DMS79 (cell line): ENCODE measurements around the gene AP1S2.
"Not testable (repeated sequence)": the region's sequence is repeated elsewhere in the genome, so short reads cannot be mapped to it uniquely, and the experiment has no call there.

Experiments used
- DNase-seq: peaks from one replicate; lab custom pipeline; 2025; lab: John Stamatoyannopoulos, UW

The AP1S2 gene

DNA sequence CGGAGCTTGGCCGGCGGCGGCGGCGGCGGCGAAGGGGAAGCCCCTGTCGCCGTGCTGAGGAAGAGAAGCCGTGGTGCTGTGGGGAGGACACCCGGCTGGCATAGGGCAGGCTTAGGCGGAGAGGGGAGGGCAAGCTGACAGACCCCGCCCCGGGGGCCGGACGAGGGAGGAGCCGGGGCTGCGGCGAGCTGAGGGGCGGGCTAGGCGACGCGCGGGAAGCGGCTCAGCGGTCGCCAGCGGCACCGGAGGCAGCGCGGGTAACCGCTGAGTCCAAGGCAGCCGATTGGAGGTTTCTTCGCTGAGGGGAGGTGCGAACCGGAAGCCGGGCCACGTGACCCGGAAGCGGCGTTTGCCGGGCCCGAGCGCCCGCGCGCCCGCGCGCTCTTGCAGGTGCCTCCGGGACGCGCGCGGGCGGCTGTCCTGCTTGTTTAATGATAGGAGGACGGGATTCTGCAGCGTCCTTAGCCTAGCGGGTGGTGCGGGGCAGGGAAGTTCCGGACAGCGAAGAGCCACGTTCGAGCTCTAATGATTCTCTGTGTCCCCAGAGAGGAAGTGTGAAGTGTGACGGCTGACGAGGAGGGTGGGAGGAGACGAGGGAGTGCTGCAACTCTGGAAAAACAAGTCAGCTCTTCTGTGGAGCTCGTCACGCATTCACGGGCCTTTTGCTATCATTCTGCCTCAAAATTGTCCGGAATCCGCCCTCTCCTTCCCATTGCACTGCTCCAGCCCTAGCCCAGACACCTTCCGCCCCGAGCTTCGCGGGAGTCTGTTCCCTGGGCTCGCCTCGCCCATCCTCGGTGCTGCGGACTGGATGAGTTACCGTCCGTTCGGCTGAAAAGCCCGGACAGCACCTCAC lies at the start of gene AP1S2:
Gene AP1S2 (minus strand): TSS at position 102 of the 856 bp plus-strand sequence. CDS start 2,289 bp downstream, outside the sequence.
- DNase-seq, result peak; percentile 54

DNA sequence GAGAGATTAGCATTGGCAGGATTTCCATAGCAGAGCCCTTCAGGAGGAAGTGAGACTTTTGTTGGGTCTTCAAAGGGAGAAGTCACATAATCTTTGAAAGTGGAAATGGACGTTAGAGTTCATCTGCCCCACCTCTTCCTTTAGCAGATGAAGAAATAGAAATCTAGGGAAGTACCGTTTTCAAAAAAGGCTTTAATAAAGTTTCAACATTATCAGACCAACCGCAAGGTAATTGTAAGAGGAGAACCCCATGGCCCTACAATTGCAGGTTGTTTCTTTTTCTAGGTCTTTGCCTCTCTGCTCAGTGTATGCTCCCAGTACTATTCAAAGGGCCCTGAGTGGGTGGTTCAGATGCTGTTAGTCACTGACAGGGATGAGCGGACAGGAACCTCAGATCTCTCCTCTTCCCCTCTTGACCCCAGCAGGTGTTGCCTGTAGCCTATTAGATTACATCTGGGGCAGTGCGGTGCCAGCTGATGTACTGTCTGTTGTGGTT lies 48.6 kb upstream of the AP1S2 start:
- no peak for DNase-seq

DNA sequence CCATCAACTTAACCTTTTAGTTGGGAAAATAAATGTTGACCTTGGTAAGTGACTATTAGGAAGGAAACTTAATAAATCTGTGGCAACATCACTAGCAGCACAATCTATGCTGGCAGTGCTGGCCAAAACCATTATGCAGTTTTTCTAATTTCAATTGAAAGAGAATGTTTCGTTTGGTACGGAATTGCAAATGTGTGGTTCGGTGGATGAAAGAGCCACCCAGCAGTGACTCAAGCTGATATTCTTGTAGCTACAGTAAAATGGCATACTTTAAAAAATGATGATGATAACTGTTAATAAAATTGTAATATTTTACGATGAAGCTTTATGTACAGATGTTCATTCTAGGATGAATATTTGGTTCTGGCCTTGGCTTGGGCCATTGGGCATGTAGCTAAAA lies 40.7 kb upstream of the AP1S2 start:
- no peak for DNase-seq

DNA sequence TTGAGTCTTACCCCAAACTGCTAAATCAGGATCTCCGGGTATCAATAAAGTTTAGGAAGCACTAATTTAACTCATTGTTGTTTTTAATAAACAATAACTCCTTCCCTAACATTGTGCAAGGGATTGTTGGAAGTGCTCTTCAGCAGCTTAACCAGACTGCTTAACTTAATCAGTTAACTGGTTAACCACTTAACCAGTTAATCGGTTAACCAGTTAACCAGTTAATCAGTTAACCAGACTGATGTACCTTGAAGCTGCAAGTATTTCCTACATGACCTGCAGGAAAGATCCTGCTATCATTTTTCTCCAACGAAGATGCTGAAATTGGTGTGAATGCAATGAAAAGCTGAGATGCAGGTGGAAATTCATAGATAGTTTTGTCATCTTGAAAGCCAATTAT lies 40.1 kb upstream of the AP1S2 start:
- DNase-seq, result no peak

DNA sequence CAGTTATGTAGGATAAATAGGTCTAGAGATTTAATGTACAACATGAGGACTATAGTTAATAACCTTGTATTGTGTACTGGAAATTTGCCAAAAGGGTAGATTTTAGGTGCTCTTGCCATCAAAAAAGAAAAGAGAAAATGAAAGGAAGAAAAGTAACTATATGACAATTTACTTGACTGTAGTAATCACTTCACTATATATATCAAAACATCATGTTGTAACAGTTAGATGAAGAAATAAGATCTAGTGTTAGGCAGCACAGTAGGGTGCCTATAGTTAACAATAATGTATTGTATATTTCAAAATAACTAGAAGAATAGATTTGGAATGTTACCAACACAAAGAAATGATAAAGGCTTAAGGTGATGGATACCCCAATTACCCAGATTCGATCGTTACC lies 35.9 kb upstream of the AP1S2 start:
- no peak for DNase-seq

DNA sequence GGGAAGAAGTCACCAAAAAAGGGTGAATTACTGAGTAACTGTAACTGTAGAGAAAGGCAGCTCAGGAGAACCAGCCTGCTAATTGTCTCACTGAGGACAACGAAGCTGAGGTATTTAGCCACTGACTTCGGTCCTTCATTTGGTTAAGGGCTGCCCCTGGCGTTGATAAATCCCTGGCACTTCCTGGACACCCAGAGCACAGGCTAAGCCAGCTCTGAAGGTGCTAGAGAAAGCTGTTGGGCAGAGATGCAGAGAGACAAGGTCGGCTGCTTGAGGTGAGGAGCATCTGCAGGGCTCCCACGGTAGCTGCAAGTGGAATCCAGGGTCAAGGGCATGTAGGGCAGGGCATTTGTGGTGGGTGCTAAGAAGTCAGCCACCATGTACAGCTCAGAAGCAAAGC lies 33.4 kb upstream of the AP1S2 start:
- DNase-seq, result no peak

DNA sequence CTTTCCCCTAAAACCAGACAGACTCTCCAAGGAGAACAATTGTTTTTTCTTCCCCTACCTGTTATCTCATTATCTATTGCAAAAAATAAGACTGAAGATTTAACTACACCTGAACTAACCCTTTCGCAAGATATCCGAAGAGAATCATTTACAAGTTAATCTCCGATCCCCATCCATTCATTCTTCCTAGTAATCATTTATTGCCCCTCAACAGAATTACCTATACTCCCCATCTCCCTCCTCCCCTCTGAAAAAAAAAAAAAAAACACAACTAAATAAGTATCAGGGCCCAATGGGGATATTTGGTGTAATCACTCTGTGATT lies 28.9 kb upstream of the AP1S2 start:
- DNase-seq, result no peak

DNA sequence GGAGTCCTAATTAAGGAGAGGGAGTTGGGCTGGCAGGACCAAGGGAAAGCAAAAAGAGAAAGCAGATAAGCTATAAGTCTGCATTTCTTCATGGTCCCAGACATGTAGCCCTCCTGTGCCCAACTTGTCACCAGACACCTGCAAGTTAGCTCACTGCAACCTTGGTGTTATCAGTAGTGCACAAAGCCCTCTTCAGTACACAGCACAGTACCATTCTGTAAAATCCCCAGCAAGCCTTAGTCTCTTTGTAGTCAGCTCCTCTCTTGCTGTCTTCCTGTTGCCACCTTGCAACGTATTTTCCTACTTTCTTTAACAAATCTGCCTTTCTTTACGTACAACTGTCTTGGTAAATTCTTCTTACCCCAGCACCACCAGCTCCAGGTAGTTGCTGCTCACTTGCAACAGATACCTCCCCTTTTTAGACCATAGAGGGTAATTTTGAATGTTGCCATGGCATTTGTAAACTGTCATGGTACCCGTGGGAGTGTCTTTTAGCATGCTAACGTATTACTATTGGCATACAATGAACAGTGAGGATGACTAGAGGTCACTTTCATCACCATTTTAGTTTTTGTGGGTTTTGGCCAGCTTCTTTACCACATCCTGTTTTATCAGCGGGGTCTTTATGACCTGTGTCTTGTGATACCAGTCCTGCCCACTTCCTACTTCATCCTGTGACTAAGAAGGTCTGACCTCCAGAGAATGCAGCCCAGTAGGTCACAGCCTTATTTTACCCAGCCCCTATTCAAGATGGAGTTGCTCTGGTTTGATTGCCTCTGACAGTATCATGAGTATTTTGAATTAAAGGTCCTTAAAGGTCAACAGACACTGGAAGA lies 28.3 kb upstream of the AP1S2 start:
- no peak for DNase-seq

DNA sequence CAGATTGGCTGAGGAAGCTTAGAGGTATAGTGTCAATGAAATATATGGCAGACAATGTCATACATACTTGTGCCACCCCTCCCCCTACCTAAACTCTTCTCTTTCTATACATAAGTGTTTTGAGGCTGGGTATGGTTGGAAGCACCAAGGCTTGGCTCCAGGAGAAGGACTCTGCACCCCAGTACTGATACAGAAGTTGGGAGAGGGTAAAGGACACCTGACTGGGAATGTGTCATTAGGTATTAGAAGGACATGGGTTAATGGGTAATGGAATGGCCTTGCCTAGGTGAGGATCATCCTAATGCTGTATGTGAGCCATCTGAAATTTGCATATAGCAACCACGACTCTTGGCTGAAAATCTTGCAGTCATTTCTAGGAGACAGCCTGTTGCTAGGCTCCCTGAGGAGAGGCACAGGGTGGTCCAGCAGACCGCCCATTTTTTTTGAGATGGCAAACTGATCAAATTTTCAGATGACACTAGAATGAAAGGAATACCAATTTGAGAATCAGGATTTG lies 26.8 kb upstream of the AP1S2 start:
- no peak for DNase-seq

DNA sequence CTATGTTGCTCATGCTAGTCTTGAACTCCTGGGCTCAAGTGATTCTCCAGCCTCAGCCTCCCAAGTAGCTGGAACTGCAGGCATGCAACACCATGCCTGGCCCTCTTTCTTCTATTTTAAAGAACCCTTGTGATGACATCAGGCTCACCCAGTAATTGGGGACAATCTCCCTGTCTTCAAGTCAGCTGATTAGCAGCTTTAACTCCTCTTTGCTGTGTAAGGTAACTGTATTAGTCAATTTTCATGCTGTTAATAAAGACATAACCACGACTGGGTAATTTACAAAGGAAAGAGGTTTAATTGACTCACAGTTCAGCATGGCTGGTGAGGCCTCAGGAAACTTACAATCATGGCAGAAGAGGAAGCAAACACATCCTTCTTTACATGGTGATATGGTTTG lies 23.3 kb upstream of the AP1S2 start:
- not testable (repeated sequence) for DNase-seq

DNA sequence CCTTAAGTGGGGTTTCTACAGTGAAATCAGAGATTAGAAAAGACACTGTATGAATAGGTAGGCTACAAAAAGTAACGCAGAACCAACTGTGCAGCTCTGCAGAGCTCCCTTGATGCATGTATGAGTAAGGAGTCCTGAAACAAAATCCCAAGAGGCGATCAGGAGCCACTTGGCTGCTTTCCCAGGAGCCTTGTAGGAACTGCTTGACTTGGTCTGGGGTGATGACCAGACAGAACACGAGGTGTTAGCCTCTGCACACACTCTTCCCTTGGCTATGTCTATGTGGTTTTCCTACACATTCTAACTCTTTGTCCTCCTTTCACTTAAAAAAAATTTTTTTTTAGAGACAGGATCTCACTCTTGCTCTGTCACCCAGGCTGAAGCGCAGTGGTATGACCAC lies 22.8 kb upstream of the AP1S2 start:
- no peak for DNase-seq

DNA sequence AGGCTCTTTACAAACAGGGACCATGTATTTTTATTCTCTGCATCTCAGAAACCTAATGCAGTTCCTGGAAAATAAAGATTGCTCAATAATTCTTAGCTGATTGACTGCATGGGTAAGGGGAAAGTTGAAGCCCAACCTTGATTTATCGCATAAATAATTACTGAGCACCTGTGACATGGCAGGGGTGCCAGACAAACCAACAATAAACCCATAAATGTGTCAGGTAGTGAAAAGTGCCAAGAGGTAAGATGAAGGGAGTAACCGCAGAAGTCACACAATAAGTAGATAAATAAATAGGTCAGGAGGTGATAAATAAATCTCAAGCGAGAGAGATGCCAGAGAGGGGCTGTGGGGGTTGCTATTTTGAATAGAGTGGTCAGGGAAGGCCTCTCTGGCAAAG lies 20.1 kb upstream of the AP1S2 start:
- DNase-seq, result no peak

DNA sequence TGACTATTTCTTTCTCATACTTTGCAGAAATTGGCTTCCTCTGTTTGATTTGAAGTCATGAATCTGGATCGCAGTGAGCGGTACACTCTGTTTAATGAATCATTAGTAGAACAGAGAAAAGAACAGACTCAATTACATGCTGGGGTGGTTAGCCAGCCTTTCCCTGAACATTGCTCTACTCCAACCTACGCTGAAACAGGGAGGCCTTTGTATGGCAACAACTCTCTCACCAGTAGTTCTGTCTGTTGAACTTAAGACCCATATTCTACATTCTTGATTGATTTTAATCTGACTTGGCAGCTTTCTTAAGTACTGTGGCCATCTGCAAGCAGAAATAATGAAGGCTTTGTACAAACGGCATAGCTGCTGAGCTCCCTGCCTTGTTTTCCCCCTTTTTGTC lies 19.0 kb upstream of the AP1S2 start:
- DNase-seq, result no peak

DNA sequence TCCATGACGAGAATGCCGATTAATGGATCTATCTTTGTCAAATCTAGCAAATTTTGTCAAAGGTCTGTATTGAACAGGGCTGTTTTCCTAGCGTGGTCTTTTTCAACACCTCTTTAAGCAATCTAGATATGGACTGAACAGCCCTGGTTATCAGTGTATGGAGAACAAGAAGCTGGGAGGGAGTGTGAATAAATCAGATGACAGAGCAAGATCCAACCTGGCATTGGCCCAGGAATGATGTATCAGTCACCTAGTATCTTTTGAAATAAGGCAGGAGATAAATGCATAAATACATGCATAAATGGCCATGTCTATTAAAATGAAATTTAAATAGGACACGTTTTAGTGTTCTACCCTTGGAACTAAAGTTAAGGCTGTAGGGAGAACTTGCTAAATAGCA lies 15.7 kb upstream of the AP1S2 start:
- DNase-seq, result no peak

DNA sequence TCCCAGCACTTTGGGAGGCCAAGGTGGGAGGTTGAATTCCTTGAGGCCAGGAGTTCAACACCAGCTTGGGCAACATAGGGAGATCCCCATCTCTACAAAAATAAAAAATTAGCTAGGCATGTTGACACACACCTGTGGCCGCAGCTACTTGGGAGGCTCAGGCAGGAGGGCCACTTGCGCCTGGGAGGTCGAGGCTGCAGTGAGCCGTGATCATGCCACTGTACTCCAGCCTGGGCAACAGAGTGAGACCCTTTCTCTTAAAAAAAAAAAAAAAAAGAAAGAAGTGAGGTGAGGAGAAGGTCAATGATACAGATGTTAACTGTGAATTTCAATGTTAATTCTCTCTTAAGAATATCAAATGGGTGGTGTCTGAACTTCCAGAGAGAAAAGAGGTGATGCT lies 15.1 kb upstream of the AP1S2 start:
- no peak for DNase-seq

DNA sequence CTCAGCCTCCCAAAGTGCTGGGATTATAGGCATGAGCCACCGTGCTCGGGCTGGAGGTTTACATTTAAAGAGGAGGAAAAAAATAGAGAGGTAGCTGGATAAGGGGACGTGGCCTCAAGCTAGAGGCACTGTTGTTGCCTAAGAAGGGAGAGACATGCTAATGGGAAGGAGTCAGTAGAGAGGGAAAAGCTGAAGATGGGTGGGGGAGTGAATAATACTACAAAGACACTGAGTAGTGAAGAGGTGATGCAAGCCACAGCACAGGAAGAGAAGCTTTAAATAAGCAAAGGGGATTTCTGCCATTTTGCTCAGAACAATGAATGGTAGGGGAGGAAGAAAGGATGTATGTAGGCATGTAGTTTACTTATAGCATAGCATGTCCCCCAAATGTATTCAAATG lies 11.5 kb upstream of the AP1S2 start:
- DNase-seq, result no peak

DNA sequence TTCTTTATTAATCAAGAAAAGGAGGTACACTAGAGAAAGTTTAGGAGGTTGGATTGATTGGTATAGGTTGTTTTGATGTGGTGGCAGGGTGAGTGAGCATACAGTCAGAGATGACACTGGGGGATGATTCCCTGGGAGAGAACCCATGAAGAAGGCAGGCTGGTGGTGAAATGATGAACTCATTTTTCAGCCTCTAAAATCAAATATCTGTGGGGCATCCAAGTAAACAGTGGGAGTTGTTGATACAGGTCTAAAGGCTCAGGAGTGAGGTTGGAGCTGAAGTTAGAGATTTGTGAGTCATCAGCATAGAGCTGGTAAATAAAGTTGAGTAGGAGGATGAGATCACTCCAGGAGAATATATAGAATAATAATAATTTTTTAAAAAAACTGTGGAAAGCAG lies 10.0 kb upstream of the AP1S2 start:
- no peak for DNase-seq

DNA sequence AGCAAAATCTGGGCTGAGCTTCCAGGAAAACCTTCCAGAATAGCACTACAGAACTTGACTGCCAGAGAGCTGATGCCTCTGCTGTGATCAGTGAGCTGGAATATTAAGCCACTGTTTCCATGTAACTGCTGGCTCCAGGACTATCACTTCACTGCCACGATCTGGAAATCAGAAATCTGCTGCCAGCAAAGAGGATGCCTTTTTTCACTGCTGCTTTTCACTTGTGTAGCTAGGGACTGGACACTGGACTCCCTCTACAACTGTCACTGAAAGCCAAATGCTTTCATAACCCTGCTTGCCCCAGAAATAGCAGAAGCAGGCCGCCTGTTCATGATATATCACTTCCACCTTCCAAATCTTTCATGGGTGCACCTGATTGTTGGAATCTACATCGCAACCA lies 9.4 kb upstream of the AP1S2 start:
- no peak for DNase-seq

DNA sequence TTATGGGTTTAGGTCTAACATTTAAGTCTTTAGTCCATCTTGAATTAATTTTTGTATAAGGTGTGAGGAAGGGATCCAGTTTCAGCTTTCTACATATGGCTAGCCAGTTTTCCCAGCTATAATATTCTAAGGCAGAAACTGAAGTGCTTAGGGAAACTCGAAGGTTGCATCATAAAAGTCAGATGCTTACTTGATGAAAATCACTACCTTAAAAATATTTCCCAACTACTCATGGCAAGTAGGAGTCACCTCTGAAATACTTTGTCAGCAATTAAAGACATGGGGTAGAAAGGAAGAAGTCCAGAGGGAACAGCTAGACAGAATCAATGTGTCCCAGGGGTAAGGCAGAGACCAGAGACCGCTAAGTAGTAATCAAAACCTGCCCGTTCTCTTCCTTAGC lies 6.3 kb upstream of the AP1S2 start:
- DNase-seq, result no peak

DNA sequence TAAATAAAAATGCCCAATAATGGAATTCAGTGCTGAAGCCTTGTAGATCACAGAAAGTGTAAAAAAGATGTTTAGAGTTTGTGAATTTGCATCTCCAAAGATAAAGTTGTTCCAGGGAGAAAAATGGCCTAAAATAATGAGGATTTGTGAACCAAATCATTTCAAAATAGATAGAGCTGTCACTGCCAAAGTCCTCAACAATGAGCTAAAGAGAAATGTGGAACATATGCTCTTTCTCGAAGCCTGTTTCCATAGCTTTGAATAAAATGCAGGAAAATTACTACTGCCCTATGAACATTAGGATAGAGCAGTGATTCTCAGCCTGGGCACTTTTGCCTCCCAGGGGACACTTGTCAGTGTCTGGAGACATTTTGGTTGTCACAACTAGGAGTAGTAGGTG lies 3.4 kb upstream of the AP1S2 start:
- DNase-seq, result no peak

DNA sequence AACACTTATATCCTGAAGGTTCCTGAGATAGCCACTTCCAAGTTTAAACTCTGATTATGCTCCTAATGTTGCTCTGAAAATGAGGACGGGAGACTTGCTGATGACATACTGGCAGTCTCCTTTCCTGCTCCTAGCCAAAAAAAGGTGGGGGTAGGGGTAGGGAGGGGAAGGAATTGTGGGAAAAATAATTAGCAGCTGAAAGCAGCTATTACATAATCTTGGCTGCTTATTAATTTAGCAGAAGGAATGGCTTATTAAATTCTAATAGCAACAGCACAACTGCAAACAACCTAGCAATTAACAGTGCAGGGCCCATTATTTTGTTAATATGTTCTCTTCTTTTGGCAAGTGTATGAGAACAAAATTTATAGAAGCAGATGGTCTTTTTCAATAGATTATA lies 2.0 kb upstream of the AP1S2 start:
- no peak for DNase-seq

DNA sequence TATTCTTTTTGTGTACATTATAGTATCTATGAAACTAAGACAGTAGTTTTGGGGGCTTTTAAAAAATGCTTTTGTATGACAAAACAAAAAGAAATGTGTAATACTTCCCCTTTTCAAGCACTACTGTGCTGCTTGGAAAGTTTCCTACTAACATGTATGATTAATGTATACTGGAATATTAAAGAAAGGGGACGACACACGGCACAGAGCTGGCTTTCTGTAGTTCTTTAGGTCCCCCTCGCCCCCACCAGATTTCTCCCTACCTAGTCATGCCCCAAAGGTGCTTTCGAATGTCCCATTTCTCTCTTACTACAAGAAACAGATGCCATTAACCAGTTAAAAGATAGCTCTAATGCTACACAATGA lies 1.6 kb upstream of the AP1S2 start:
- DNase-seq, result no peak

DNA sequence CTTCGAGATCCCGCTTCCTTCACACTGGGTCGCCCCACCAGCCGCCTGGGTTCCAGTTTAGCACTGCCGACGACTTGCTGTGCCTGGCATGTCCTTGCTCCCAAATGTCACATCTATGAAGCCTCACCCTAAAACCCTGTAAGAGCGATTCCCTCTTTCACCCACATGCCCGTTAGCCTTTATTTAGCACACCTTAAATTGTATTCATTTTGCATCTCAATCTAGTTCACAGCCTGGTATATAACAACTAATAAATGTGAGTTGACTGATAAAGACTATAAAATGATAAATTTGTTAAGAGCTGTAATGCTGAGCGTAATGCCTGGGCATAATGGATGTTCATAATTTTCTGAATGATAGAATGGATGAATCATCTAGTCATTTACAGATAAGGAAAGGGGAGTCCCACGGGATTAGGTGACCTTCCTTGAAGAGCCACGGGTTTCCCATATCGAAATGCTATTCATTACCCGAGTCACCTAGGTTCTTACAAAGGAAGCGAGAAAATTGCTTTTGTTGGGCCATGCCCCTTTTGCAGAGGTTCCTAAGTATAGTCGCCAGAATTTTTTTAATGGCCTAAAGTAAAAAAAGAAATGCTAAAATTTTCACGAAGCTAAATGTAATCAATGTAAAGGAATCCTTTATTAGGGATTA lies 1.1 kb upstream of the AP1S2 start:
- DNase-seq, result no peak
